Measurements from ENCODE around the gene CD164L2. TPM values are rescaled to one million over a fixed set of nuclear protein-coding genes. Genes with fewer than 3 reads are reported as not detected.
A peak's percentile ranks its signal among the peaks of the same experiment; 100 is the strongest.

CD164L2 gene
- total RNA-seq, 1 donor from 2014 or later, result not detected

GRCh38 chr1:27416387-27417111 lies 33.4 kb upstream of the CD164L2 start:
- peaks cover 27% of the 10 kb centered on the region for H3K4me1 Mint-ChIP-seq (ENCODE audit: low read depth, unreplicated experiment)
- Histone ChIP-seq H3K9ac (ENCODE audit: low read length) (no peak overlapping the region), H3K27me3 (ENCODE audit: insufficient read depth, low read length) (no peaks in the 10 kb centered on the region), H3K9me3 (ENCODE audit: insufficient read depth, low read depth, low read length) (no peaks in the 10 kb centered on the region), H3K79me2 (ENCODE audit: insufficient read depth, low read length) (peaks cover 17% of the 10 kb centered on the region), H2AFZ (ENCODE audit: low read depth, low read length) (no peak overlapping the region), H4K20me1 (ENCODE audit: insufficient read depth, low read length) (no peaks in the 10 kb centered on the region), H3K4me2 (ENCODE audit: low read length) (no peak overlapping the region), H3K4me3 (ENCODE audit: insufficient read depth, low read depth, low read length) (no peak overlapping the region), H3K27ac (ENCODE audit: low read depth, low read length) (no peak overlapping the region), H3K36me3 (ENCODE audit: insufficient read depth, low read length) (peaks cover 51% of the 10 kb centered on the region), H3K4me1 (ENCODE audit: insufficient read depth, low read length) (peaks cover 14% of the 10 kb centered on the region)
- H3K9me3 Mint-ChIP-seq (ENCODE audit: unreplicated experiment), result no peaks in the 10 kb centered on the region
- no peak for TF ChIP-seq EZH2 (IDR thresholded peaks at IDR 0.05; ENCODE audit: insufficient read depth, low read length)
- peak; percentile 47 for TF ChIP-seq CTCF (IDR thresholded peaks at IDR 0.05; ENCODE audit: insufficient read depth, low read depth, low read length)
- no peak overlapping the region for H3K4me3 Mint-ChIP-seq (ENCODE audit: unreplicated experiment)
- peaks cover 30% of the 10 kb centered on the region for H3K36me3 Mint-ChIP-seq (ENCODE audit: low read depth, unreplicated experiment)
- FAIRE-seq, result no peak
- H3K27ac Mint-ChIP-seq (ENCODE audit: unreplicated experiment), result peak overlapping the region; percentile 66
- peak; percentile 44 for DNase-seq (ENCODE audit: low read depth)
- H3K27me3 Mint-ChIP-seq (ENCODE audit: low read depth, unreplicated experiment), result no peaks in the 10 kb centered on the region

DNA sequence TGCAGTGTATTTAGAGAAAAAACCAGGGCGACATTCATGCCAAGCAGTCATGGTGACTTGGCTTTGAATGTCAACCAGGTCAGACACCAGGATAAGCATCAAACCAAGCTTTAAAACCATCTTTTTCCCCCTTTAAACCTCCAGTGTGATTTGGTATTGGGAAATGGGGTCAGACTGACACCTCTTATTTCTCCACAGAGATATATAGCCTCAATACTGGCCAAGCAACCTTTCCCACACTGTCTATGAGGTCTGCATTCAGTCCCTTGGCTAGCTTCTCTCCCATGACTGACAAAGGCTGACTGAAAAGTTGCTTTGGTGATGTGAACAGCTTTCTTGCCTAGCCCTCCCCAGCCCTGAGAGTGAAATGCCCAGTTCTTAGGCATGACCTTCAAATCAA lies 31.0 kb upstream of the CD164L2 start:
- H3K36me3 ChIP-seq (ENCODE audit: insufficient read depth, low read length), result peaks cover 58% of the 10 kb centered on the region

More for the DNA sequence above, 31.0 kb upstream of the CD164L2 start:
- peaks cover 21% of the 10 kb centered on the region for H3K4me1 Mint-ChIP-seq (ENCODE audit: low read depth, unreplicated experiment)
- H4K20me1 ChIP-seq (ENCODE audit: insufficient read depth, low read length), result no peaks in the 10 kb centered on the region
- H3K27ac Mint-ChIP-seq (ENCODE audit: unreplicated experiment), result no peak overlapping the region
- no peak overlapping the region for H3K9ac ChIP-seq (ENCODE audit: low read length)
- no peak overlapping the region for H2AFZ ChIP-seq (ENCODE audit: low read depth, low read length)
- H3K27me3 Mint-ChIP-seq (ENCODE audit: low read depth, unreplicated experiment), result no peaks in the 10 kb centered on the region
- TF ChIP-seq CTCF (IDR thresholded peaks at IDR 0.05; ENCODE audit: insufficient read depth, low read depth, low read length) (no peak), EZH2 (IDR thresholded peaks at IDR 0.05; ENCODE audit: insufficient read depth, low read length) (no peak)
- peaks cover 4% of the 10 kb centered on the region for H3K79me2 ChIP-seq (ENCODE audit: insufficient read depth, low read length)
- H3K9me3 Mint-ChIP-seq (ENCODE audit: unreplicated experiment), result no peaks in the 10 kb centered on the region
- H3K4me2 ChIP-seq (ENCODE audit: low read length), result no peak overlapping the region
- FAIRE-seq (no peak), DNase-seq (ENCODE audit: low read depth) (no peak)
- H3K27ac ChIP-seq (ENCODE audit: low read depth, low read length), result no peak overlapping the region
- no peaks in the 10 kb centered on the region for H3K9me3 ChIP-seq (ENCODE audit: insufficient read depth, low read depth, low read length)
- no peak overlapping the region for H3K4me3 ChIP-seq (ENCODE audit: insufficient read depth, low read depth, low read length)
- H3K36me3 Mint-ChIP-seq (ENCODE audit: low read depth, unreplicated experiment), result peaks cover 38% of the 10 kb centered on the region
- H3K4me3 Mint-ChIP-seq (ENCODE audit: unreplicated experiment), result no peak overlapping the region
- peaks cover 14% of the 10 kb centered on the region for H3K4me1 ChIP-seq (ENCODE audit: insufficient read depth, low read length)
- H3K27me3 ChIP-seq (ENCODE audit: insufficient read depth, low read length), result no peaks in the 10 kb centered on the region

Measured in astrocyte (in vitro differentiated cells and primary cell).